OCI-LY1 (cell line): ENCODE data around the gene PLAC9.

Source experiments
- CTCF ChIP-seq: fragments of 200-600 bp; sonication (generic), shearing (Covaris generic); IDR thresholded peaks from 2 replicates; pipeline ENCODE4 v1.5.1; 2017; ENCODE audit warnings: mild to moderate bottlenecking, antibody characterized with exemption, low read length, moderate library complexity, mixed read lengths
- EZH2 ChIP-seq: fragments of 200-600 bp; sonication (generic), shearing (Covaris generic); IDR thresholded peaks from 2 replicates; pipeline ENCODE4 v1.8.0; 2017; ENCODE audit warnings: borderline replicate concordance, mixed run types, mild to moderate bottlenecking, antibody characterized with exemption, low read length, moderate library complexity, mixed read lengths

GRCh38 chr10:80163741-80164341 lies 31.3 kb downstream of the PLAC9 start:
- TF ChIP-seq CTCF (no peak), EZH2 (no peak)
